Sigmoid colon (tissue), 7 donors: ENCODE data around the gene GABRB1. TPM values are rescaled to one million over a fixed set of nuclear protein-coding genes. Genes with fewer than 3 reads are reported as not detected.

Experiments
- DNase-seq: peaks from one replicate; pipeline ENCODE4 v3.0.0-alpha.2; 2019
- H3K27ac ChIP-seq, 4 donors: fragments of 200-600 bp; sonication (generic); one replicate each; pipeline ENCODE4 v1.5.1; 2016 to 2019; ENCODE audit warnings: mild to moderate bottlenecking in 1 of 4
- H3K27me3 ChIP-seq, 3 donors: fragments of 200-600 bp; sonication (generic); one replicate each; pipeline ENCODE4 v1.5.1; 2019; ENCODE audit warnings: mild to moderate bottlenecking in 1 of 3
- H3K36me3 ChIP-seq, 4 donors: fragments of 200-600 bp; sonication (generic); one replicate each; pipeline ENCODE4 v1.5.1; 2016 to 2019
- H3K4me1 ChIP-seq, 4 donors: fragments of 200-600 bp; sonication (generic); one replicate each; pipeline ENCODE4 v1.5.1; 2017 to 2019
- H3K4me3 ChIP-seq, 4 donors: fragments of 200-600 bp; sonication (generic); one replicate each; pipeline ENCODE4 v1.5.1; 2017 to 2019; ENCODE audit warnings: mild to moderate bottlenecking in 2 of 4, moderate library complexity in 1 of 4
- H3K9me3 ChIP-seq, 4 donors: fragments of 200-600 bp in 3 of 4; sonication (generic) in 3 of 4; one replicate each; pipeline versions ENCODE4 v1.5.1 to v1.6.1; 2013 to 2019
- EP300 ChIP-seq, 4 donors: sonication (generic); formaldehyde crosslinking; IDR thresholded peaks; one replicate each; pipeline ENCODE4 v1.6.1; 2017; ENCODE audit warnings: antibody characterized with exemption in 4 of 4
- POLR2A ChIP-seq, 2 donors: fragments of 450-650 bp; IDR thresholded peaks; one replicate each; pipeline ENCODE4 v1.6.1; 2016; ENCODE audit warnings: antibody characterized with exemption in 2 of 2, mild to moderate bottlenecking in 2 of 2, moderate library complexity in 2 of 2
- POLR2AphosphoS5 ChIP-seq, 4 donors: sonication (generic); formaldehyde crosslinking; IDR thresholded peaks; one replicate each; pipeline ENCODE4 v1.6.1; 2017; ENCODE audit warnings: antibody characterized with exemption in 4 of 4
- WGBS, 2 donors: extraction: QIAGEN DNeasy Blood & Tissue Kit; methylation state at CpG; one replicate each; pipeline ENCODE4 v1.1.7; 2013; 5-methylcytosine and 5-hydroxymethylcytosine counted together
- intact Hi-C: fragments of 100-400 bp; cut with DNase I; formaldehyde crosslinking; loops from one replicate; pipeline ENCODE4 v1.15.1; 2023
- polyA plus RNA-seq, 3 donors: library from polyadenylated mRNA; stranded (reverse); fragments of 200-250 nt; gene quantifications; one replicate each; pipeline ENCODE4 v1.2.3, GENCODE V29; 2013
- total RNA-seq, 4 donors: library from RNA; depleted of rRNA; stranded (reverse); fragments of >200 nt; gene quantifications; one replicate each; pipeline ENCODE4 v1.1.0, GENCODE V29; 2016
- TF ChIP-seq, protein P1 (sequence below), 4 experiments: fragments of 450-650 bp in 3 of 4; fragments of 200-600 bp in 1 of 4; IDR thresholded peaks; one replicate each; pipeline ENCODE4 v1.5.1; 2016 to 2019; ENCODE audit warnings: antibody characterized with exemption in 4 of 4, mild to moderate bottlenecking in 3 of 4, moderate library complexity in 2 of 4
- donor health status: healthy with polysubstance abuse.
- donor health status: Bipolar disorder and iron deficiency.
- donor health status: healthy.

The GABRB1 gene
- total and polyA plus RNA-seq, 7 donors, result 0.22 to 1.7 (median 0.49) TPM; not detected in 2

GRCh38 chr4:46993075-46994006 is 38.0 kb upstream of the GABRB1 start, which contains the start of gene GABRA4:
TSS of gene GABRA4 (minus strand) at chr4:46993581. CDS start at chr4:46993424, 157 bp downstream.
- H3K9me3 ChIP-seq, result no peaks in the 10 kb centered on the region
- TF ChIP-seq EP300 (IDR thresholded peaks at IDR 0.05) (no peak), POLR2A (IDR thresholded peaks at IDR 0.05) (no peak), POLR2AphosphoS5 (IDR thresholded peaks at IDR 0.05) (no peak)
- TF ChIP-seq, protein P1, sequence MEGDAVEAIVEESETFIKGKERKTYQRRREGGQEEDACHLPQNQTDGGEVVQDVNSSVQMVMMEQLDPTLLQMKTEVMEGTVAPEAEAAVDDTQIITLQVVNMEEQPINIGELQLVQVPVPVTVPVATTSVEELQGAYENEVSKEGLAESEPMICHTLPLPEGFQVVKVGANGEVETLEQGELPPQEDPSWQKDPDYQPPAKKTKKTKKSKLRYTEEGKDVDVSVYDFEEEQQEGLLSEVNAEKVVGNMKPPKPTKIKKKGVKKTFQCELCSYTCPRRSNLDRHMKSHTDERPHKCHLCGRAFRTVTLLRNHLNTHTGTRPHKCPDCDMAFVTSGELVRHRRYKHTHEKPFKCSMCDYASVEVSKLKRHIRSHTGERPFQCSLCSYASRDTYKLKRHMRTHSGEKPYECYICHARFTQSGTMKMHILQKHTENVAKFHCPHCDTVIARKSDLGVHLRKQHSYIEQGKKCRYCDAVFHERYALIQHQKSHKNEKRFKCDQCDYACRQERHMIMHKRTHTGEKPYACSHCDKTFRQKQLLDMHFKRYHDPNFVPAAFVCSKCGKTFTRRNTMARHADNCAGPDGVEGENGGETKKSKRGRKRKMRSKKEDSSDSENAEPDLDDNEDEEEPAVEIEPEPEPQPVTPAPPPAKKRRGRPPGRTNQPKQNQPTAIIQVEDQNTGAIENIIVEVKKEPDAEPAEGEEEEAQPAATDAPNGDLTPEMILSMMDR (IDR thresholded peaks at IDR 0.05), result no peak
- 4% methylated on average over 67 of the region's 67 CpGs for WGBS, 2 donors
- H3K27ac ChIP-seq, result no peak within 1 kb of the TSS
- intact Hi-C loops, result no loop called here
- H3K4me3 ChIP-seq, result peak within 1 kb of the TSS in 3 of 4 donors; percentile 12 to 30 (median 24)
- peaks cover 0 to 12% (median 10%) of the 10 kb centered on the region in 4 donors for H3K4me1 ChIP-seq
- DNase-seq, result no peak
- H3K36me3 ChIP-seq, result no peaks in the 10 kb centered on the region
- peaks cover 0 to 31% (median 8%) of the 10 kb centered on the region in 3 donors for H3K27me3 ChIP-seq

GRCh38 chr4:46994007-46994405 is 37.4 kb upstream of the GABRB1 start:
- intact Hi-C loops, result no loop called here
- no peaks in the 10 kb centered on the region for H3K9me3 ChIP-seq
- peaks cover 0 to 31% (median 8%) of the 10 kb centered on the region in 3 donors for H3K27me3 ChIP-seq
- DNase-seq, result no peak
- H3K27ac ChIP-seq, result no peak overlapping the region
- H3K4me1 ChIP-seq, result peaks cover 0 to 12% (median 10%) of the 10 kb centered on the region in 4 donors
- WGBS, 2 donors, result 1 to 2% methylated on average over 14 of the region's 14 CpGs
- H3K4me3 ChIP-seq, result peak overlapping the region in 3 of 4 donors; percentile 12 to 30 (median 24)
- TF ChIP-seq POLR2A (IDR thresholded peaks at IDR 0.05) (no peak), POLR2AphosphoS5 (IDR thresholded peaks at IDR 0.05) (no peak), EP300 (IDR thresholded peaks at IDR 0.05) (no peak)
- TF ChIP-seq, protein P1 (IDR thresholded peaks at IDR 0.05), result no peak
- H3K36me3 ChIP-seq, result no peaks in the 10 kb centered on the region

- intact Hi-C loops, result no loop called here
- H3K4me3 ChIP-seq, result no peak overlapping the region
- peaks cover 0 to 4% (median 0%) of the 10 kb centered on the region in 3 donors for H3K27me3 ChIP-seq
- H3K36me3 ChIP-seq, result no peaks in the 10 kb centered on the region
- no peaks in the 10 kb centered on the region for H3K4me1 ChIP-seq
- DNase-seq, result no peak
- H3K27ac ChIP-seq, result no peak overlapping the region
- TF ChIP-seq POLR2AphosphoS5 (IDR thresholded peaks at IDR 0.05) (no peak), EP300 (IDR thresholded peaks at IDR 0.05) (no peak), POLR2A (IDR thresholded peaks at IDR 0.05) (no peak)
- TF ChIP-seq, protein P1 (IDR thresholded peaks at IDR 0.05), result no peak
- H3K9me3 ChIP-seq, result no peaks in the 10 kb centered on the region
These were observed 31.8 kb upstream of the GABRB1 start for GRCh38 chr4:46999566-46999965.

GRCh38 chr4:47000406-47000805 is 31.0 kb upstream of the GABRB1 start:
- H3K27me3 ChIP-seq, result no peaks in the 10 kb centered on the region
- H3K9me3 ChIP-seq, result no peaks in the 10 kb centered on the region
- DNase-seq, result no peak
- no peak overlapping the region for H3K4me3 ChIP-seq
- H3K4me1 ChIP-seq, result no peaks in the 10 kb centered on the region
- intact Hi-C loops, result no loop called here
- WGBS, 2 donors, result 93 to 95% methylated on average over 1 of the region's 1 CpG
- no peak overlapping the region for H3K27ac ChIP-seq
- no peak for TF ChIP-seq EP300 (IDR thresholded peaks at IDR 0.05)
- TF ChIP-seq, protein P1 (IDR thresholded peaks at IDR 0.05), result no peak
- TF ChIP-seq POLR2A (IDR thresholded peaks at IDR 0.05), result no peak
- no peak for TF ChIP-seq POLR2AphosphoS5 (IDR thresholded peaks at IDR 0.05)
- H3K36me3 ChIP-seq, result no peaks in the 10 kb centered on the region
